ENCODE measurements around the gene KIF6. TPM values are rescaled to one million over a fixed set of nuclear protein-coding genes. Genes with fewer than 3 reads are reported as not detected.

KIF6 gene
- total RNA-seq, 4 donors from 2014 or later, result 0.19 to 0.38 TPM; not detected in 2

- DNase-seq (ENCODE audit: low spot score) (no peak), ATAC-seq (ENCODE audit: low FRiP score) (no peak)
- TF ChIP-seq CTCF (IDR thresholded peaks at IDR 0.05), result no peak
Measured at GRCh38 chr6:39760226-39760952, 35.2 kb upstream of the KIF6 start.

- TF ChIP-seq CTCF (IDR thresholded peaks at IDR 0.05), result no peak
- no peak for ATAC-seq (ENCODE audit: low FRiP score)
- no peak for DNase-seq (ENCODE audit: low spot score)
Measured at GRCh38 chr6:39758905-39759605, 33.8 kb upstream of the KIF6 start.

- DNase-seq (ENCODE audit: low spot score), result no peak
Measured at GRCh38 chr6:39756582-39756981, 31.4 kb upstream of the KIF6 start.

GRCh38 chr6:39755231-39755630 lies 30.0 kb upstream of the KIF6 start:
- no peak for TF ChIP-seq CTCF (IDR thresholded peaks at IDR 0.05)
- DNase-seq (ENCODE audit: low spot score) (no peak), ATAC-seq (ENCODE audit: low FRiP score) (no peak)

More at GRCh38 chr6:39756582-39756981, 31.4 kb upstream of the KIF6 start:
- no peak for TF ChIP-seq CTCF (IDR thresholded peaks at IDR 0.05)
- ATAC-seq (ENCODE audit: low FRiP score), result no peak

- DNase-seq (ENCODE audit: low spot score), result peak; percentile 32
Measured at GRCh38 chr6:39754514-39755115, 29.4 kb upstream of the KIF6 start.

GRCh38 chr6:39753725-39754045 lies 28.5 kb upstream of the KIF6 start:
- DNase-seq (ENCODE audit: low spot score) (no peak), ATAC-seq (ENCODE audit: low FRiP score) (peak; percentile 84)
- TF ChIP-seq CTCF (IDR thresholded peaks at IDR 0.05), result no peak

More at GRCh38 chr6:39754514-39755115, 29.4 kb upstream of the KIF6 start:
- no peak for TF ChIP-seq CTCF (IDR thresholded peaks at IDR 0.05)
- peak; percentile 48 for ATAC-seq (ENCODE audit: low FRiP score)

All from omental fat pad (tissue), 4 donors.